Osteoblast (primary cell): ENCODE measurements around the gene ZNF219. TPM values are rescaled to one million over a fixed set of nuclear protein-coding genes. Genes with fewer than 3 reads are reported as not detected.

ENCODE experiments used
- DNase-seq: peaks from one replicate; pipeline ENCODE4 v3.0.0; 2011; ENCODE audit warnings: low spot score, mixed read lengths; ENCODE audit not compliant: insufficient read length; ENCODE audit errors: missing footprints
- H2AFZ ChIP-seq: 2 replicates; pipeline ENCODE4 v1.6.0; 2011; ENCODE audit warnings: mild to moderate bottlenecking, low read length
- H3K27ac ChIP-seq: 2 replicates; pipeline ENCODE4 v1.5.1; 2011; ENCODE audit warnings: mild to moderate bottlenecking, low read depth, low read length, moderate library complexity
- H3K27me3 ChIP-seq: 2 replicates; pipeline ENCODE4 v1.6.0; 2012; ENCODE audit warnings: mild to moderate bottlenecking, control low read depth, inconsistent platforms, low read length, moderate library complexity; ENCODE audit not compliant: insufficient read depth
- H3K36me3 ChIP-seq: 2 replicates; pipeline ENCODE4 v1.5.1; 2011; ENCODE audit warnings: mild to moderate bottlenecking, low read length, control low read depth, moderate library complexity; ENCODE audit not compliant: insufficient read depth
- H3K4me1 ChIP-seq: 2 replicates; pipeline ENCODE4 v1.5.1; 2011; ENCODE audit warnings: mild to moderate bottlenecking, low read length, control low read depth, moderate library complexity; ENCODE audit not compliant: insufficient read depth
- H3K4me2 ChIP-seq: 2 replicates; pipeline ENCODE4 v1.6.0; 2011; ENCODE audit warnings: mild to moderate bottlenecking, low read length; ENCODE audit not compliant: insufficient read depth
- H3K4me3 ChIP-seq: fragments of 200-600 bp; sonication (generic); 3 replicates; pipeline ENCODE4 v1.5.1; 2012; ENCODE audit warnings: mild to moderate bottlenecking, low read length, inconsistent platforms; ENCODE audit not compliant: insufficient read depth
- H3K79me2 ChIP-seq: 2 replicates; pipeline ENCODE4 v1.6.0; 2012; ENCODE audit warnings: mild to moderate bottlenecking, low read length, control low read depth, inconsistent platforms; ENCODE audit not compliant: insufficient read depth
- H3K9me3 ChIP-seq: 2 replicates; pipeline ENCODE4 v1.5.1; 2011; ENCODE audit warnings: low read depth, low read length, control low read depth
- H4K20me1 ChIP-seq: 2 replicates; pipeline ENCODE4 v1.6.0; 2012; ENCODE audit warnings: mild to moderate bottlenecking, low read length, control low read depth; ENCODE audit not compliant: insufficient read depth
- CTCF ChIP-seq: IDR thresholded peaks from 2 replicates; pipeline ENCODE4 v1.5.1; 2011; ENCODE audit warnings: mild to moderate bottlenecking, low read depth, low read length, moderate library complexity; ENCODE audit errors: extremely low read depth
- total RNA-seq: library from RNA; depleted of rRNA; stranded (reverse); fragments of >200 nt; gene quantifications from 2 replicates; pipeline ENCODE4 v1.2.3, GENCODE V29; 2012

The ZNF219 gene
- total RNA-seq, 1 donor, result 9.4 TPM

- no peak overlapping the region for H3K4me3 ChIP-seq
- no peak overlapping the region for H3K4me2 ChIP-seq
- H4K20me1 ChIP-seq, result no peaks in the 10 kb centered on the region
- H3K36me3 ChIP-seq, result no peaks in the 10 kb centered on the region
- no peaks in the 10 kb centered on the region for H3K27me3 ChIP-seq
- H3K9me3 ChIP-seq, result no peaks in the 10 kb centered on the region
- H3K27ac ChIP-seq, result no peak overlapping the region
- H3K79me2 ChIP-seq, result no peaks in the 10 kb centered on the region
- no peak for DNase-seq
- H3K4me1 ChIP-seq, result peaks cover 14% of the 10 kb centered on the region
- no peak overlapping the region for H2AFZ ChIP-seq
- TF ChIP-seq CTCF, result no peak
These were observed 43.7 kb downstream of the ZNF219 start for GRCh38 chr14:21054768-21055145.

- Histone ChIP-seq H3K4me1 (peaks cover 17% of the 10 kb centered on the region), H3K4me3 (no peak overlapping the region), H3K9me3 (no peaks in the 10 kb centered on the region), H2AFZ (no peak overlapping the region), H3K4me2 (no peak overlapping the region), H3K79me2 (no peaks in the 10 kb centered on the region), H3K36me3 (no peaks in the 10 kb centered on the region), H3K27me3 (no peaks in the 10 kb centered on the region), H4K20me1 (no peaks in the 10 kb centered on the region), H3K27ac (no peak overlapping the region)
- no peak for DNase-seq
- no peak for TF ChIP-seq CTCF
These were observed 44.2 kb downstream of the ZNF219 start for GRCh38 chr14:21054123-21054767.

- Histone ChIP-seq H3K27ac (no peak overlapping the region), H3K9me3 (no peaks in the 10 kb centered on the region), H3K4me1 (peaks cover 21% of the 10 kb centered on the region), H3K4me2 (no peak overlapping the region), H3K4me3 (no peak overlapping the region), H3K36me3 (no peaks in the 10 kb centered on the region), H3K27me3 (no peaks in the 10 kb centered on the region), H3K79me2 (no peaks in the 10 kb centered on the region), H2AFZ (no peak overlapping the region), H4K20me1 (no peaks in the 10 kb centered on the region)
- DNase-seq, result no peak
- no peak for TF ChIP-seq CTCF
These were observed 45.0 kb downstream of the ZNF219 start for GRCh38 chr14:21053184-21054122.

GRCh38 chr14:21050597-21050996 lies 47.9 kb downstream of the ZNF219 start:
- Histone ChIP-seq H3K27ac (no peak overlapping the region), H3K9me3 (no peaks in the 10 kb centered on the region), H2AFZ (no peak overlapping the region), H3K27me3 (no peaks in the 10 kb centered on the region), H3K4me3 (no peak overlapping the region), H3K36me3 (no peaks in the 10 kb centered on the region), H3K4me1 (peaks cover 17% of the 10 kb centered on the region), H3K4me2 (no peak overlapping the region), H4K20me1 (no peaks in the 10 kb centered on the region), H3K79me2 (no peaks in the 10 kb centered on the region)
- TF ChIP-seq CTCF, result no peak
- DNase-seq, result no peak
